GM12874 (cell line): ENCODE results near the gene TMEM269.

Source experiments
- TF ChIP-seq, protein P1 (sequence below): IDR thresholded peaks from 2 replicates; pipeline ENCODE4 v1.5.1; 2011; ENCODE audit warnings: low read depth, mild to moderate bottlenecking, control low read depth, low read length, moderate library complexity; ENCODE audit not compliant: insufficient read depth

Gene TMEM269

DNA sequence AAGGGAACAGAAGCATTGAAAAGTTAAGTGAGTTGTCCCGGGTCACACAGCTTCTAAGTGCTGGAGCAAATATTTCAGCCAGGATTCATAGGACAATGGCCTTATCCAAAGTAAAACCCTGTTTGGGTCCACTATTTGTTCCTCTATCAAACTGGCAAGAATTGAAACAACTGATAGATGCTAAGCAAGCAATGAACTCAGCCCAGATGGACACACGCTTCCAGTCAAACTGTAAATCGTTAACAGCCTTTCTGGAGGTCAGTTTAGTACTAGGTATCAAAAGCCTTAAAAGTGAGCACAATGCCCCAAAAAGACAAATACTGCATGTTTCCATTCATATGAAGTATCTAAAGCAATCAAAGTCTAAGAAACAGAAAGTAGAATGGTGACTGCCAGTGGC lies 33.2 kb downstream of the TMEM269 start:
- TF ChIP-seq, protein P1, sequence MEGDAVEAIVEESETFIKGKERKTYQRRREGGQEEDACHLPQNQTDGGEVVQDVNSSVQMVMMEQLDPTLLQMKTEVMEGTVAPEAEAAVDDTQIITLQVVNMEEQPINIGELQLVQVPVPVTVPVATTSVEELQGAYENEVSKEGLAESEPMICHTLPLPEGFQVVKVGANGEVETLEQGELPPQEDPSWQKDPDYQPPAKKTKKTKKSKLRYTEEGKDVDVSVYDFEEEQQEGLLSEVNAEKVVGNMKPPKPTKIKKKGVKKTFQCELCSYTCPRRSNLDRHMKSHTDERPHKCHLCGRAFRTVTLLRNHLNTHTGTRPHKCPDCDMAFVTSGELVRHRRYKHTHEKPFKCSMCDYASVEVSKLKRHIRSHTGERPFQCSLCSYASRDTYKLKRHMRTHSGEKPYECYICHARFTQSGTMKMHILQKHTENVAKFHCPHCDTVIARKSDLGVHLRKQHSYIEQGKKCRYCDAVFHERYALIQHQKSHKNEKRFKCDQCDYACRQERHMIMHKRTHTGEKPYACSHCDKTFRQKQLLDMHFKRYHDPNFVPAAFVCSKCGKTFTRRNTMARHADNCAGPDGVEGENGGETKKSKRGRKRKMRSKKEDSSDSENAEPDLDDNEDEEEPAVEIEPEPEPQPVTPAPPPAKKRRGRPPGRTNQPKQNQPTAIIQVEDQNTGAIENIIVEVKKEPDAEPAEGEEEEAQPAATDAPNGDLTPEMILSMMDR = no peak

DNA sequence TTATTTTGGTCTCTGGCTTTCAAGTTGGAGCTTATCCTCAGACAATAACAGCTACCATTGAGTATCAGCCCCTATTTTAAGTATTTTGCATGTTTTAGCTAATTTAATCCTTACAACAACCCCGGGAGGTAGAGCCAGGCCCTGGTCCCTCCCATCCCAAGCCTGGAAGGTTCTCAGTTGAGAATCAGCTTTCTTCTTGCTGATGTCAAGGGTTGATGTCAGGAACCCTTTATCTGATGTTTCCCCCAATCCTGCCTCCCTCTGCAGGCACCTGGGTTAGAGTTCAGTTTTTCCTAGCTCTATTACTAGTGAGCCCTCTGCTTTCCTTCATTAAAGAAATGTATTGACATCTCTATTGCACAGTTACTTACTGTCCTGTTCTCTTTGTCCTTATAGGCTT lies 36.0 kb downstream of the TMEM269 start:
- TF ChIP-seq, protein P1 = no peak

DNA sequence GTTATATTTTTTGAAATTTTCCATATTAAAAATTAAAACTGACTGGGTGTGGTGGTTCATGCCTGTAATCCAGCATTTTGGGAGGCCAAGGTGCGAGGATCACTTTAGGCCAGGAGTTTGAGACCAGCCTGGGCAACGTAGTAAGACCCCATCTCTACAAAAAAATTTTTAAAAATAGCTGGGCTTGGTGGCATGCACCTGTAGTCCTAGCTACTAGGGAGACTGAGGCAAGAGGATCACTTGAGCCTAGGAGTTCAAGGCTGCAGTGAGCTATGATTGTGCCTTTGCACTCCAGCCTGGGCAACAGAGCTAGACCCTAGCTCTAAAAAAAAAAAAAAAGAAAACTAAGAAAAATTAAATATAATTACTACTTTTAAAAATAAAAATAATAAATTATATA lies 36.9 kb downstream of the TMEM269 start:
- TF ChIP-seq, protein P1 = no peak

DNA sequence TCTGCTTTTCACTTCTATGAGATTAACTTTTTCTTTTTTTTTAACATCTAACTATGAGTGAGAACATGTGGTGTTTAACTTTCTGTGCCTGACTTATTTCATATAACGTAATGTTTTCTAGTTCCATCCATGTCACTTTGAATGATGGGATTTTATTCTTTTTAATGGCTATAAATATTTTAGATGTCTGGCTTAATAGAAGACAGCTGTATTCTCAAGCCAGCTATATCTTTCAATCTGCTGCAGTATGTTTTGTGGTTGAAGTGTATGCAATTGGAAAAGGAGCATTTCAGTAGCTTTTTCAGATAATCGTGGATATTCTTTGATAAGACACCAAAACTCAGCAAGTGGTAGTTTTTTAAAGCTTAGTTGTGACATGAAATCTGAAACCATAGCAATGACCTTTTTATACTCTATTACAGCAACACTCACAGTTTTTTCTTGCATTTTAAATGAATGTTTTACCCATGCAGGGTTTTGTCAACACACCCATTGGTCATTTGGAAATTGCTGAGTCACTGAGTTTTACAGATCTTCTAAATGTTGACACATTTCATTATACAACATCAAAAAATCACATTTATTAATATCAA lies 38.1 kb downstream of the TMEM269 start:
- TF ChIP-seq, protein P1 = no peak

DNA sequence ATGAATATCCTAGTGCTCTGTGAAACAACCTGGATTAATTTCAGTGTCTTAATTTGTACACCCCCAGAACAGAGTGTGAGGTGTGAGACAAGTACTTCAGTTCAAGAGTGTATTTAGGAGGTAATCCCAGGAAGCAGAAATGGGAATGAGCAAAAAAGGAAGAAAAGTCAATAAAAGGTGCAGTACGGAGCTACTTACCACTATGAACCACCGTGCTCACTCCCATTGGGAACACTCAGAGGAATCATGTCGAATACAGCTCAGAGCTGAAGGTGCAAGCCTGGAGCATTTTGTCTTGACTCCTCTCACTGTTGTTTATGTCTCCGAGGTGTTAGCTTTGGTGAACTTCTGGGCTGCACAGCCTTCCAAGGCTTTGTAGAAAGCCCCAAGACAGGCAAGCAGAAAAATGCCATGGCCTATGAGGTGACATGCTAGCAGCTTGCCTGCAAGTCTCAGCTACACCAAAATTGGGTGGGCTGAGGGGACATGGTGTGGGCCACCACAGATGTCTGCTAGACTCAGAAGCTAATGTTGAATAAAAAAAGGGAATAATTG lies 39.8 kb downstream of the TMEM269 start:
- TF ChIP-seq, protein P1 = no peak

DNA sequence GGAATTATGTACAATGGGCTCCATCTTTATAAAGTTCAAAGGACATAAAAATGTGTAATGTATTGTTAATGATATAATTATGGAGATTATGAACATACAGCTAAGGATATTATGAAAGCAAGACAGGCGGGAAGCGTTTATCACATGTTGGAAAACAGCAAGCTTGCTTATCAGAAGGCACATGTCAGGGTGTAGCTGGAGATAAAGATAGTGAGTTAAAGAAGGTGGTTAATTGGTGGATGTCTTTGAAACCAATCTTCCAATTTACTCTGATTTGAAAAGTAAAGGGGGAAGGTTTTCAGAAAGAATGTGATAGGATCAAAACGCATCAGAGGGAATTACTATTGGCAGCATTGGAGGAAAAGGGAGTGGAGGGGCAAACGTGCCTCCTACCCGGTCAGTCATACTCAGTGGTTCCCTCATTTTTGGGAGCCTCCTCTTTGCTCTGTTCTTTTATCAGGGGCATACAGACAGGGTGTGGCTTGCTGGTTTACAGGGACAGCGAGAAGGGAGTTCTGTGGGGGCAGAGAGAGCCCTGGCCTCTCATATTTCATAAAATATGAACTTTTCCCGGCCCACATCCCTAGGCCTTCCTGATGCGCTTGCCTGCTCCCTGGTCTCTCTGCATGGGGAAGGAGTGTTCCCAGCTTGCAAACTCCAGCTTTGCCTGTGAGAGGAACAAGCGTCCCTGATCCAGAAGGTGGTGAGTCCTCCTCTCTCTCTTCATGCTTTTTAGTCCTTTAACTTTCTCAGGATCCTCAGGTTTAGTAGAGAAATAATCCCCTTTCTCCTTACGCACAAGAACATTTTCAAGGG lies 40.5 kb downstream of the TMEM269 start:
- TF ChIP-seq, protein P1 = no peak

DNA sequence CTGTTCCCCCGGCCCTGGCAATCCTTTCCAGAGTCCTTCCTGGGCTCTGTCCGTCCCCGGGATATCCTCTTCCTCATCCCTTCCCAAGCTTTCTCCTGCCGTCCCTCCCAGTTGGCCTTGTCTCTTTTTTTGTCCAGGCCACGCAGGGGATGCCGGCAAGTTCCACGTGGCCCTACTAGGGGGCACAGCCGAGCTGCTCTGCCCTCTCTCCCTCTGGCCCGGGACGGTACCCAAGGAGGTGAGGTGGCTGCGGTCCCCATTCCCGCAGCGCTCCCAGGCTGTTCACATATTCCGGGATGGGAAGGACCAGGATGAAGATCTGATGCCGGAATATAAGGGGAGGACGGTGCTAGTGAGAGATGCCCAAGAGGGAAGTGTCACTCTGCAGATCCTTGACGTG lies 45.8 kb downstream of the TMEM269 start:
- TF ChIP-seq, protein P1 = no peak
